GM12878 (cell line): ENCODE results near the gene SRSF7. TPM values are rescaled to one million over a fixed set of nuclear protein-coding genes. Genes with fewer than 3 reads are reported as not detected.

Experiments
- ATAC-seq: fragments of 200-7000 bp; cut with Tn5 transposase; 3 replicates; pipeline ENCODE4 v1.9.1; 2020; ENCODE audit warnings: mild to moderate bottlenecking, moderate library complexity
- BruUV-seq: library from RNA; stranded (reverse); fragments of 400-500 nt; replicated peaks from 2 replicates; lab custom pipeline; 2021; lab: Mats Ljungman, UMichigan
- CTCF ChIA-PET: fragments of 300-600 bp; sonication (Branson Sonifier 250); formaldehyde crosslinking; extraction: SDS; loops from one replicate; lab custom pipeline; 2021; ENCODE audit warnings: inconsistent platforms; lab: Yijun Ruan, JAX
- POLR2A ChIA-PET: fragments of 350-600 bp; formaldehyde crosslinking; extraction: SDS; loops from one replicate; lab custom pipeline; 2021; ENCODE audit warnings: inconsistent platforms; lab: Charles Lee
- RAD21 ChIA-PET: fragments of 300-600 bp; sonication (Branson Sonifier 250); formaldehyde crosslinking; loops from one replicate; lab custom pipeline; 2023; ENCODE audit warnings: antibody characterized with exemption; ENCODE audit not compliant: unreplicated experiment; lab: Charles Lee
- SMC1A ChIA-PET: fragments of 300-600 bp; sonication (Branson Sonifier 250); formaldehyde crosslinking; loops from one replicate; lab custom pipeline; 2023; ENCODE audit not compliant: unreplicated experiment, uncharacterized antibody; lab: Charles Lee
- DNase-seq: peaks from one replicate; pipeline ENCODE4 v3.0.0-alpha.2; 2011; ENCODE audit warnings: low read depth, low spot score
- FAIRE-seq: peaks from 3 replicates; lab custom pipeline; 2011; peaks lifted over from hg19 to GRCh38; lab: Jason Lieb, UNC
- H2AFZ ChIP-seq: 2 replicates; pipeline ENCODE4 v1.6.0; 2011; ENCODE audit warnings: low read depth, low read length, control low read depth; ENCODE audit not compliant: control insufficient read depth
- H3K27ac ChIP-seq: 2 replicates; pipeline ENCODE4 v1.5.1; 2011; ENCODE audit warnings: control low read depth; ENCODE audit not compliant: control insufficient read depth, insufficient read depth
- H3K27me3 ChIP-seq, 2 experiments: replicated peaks in 1 of 2; 2 replicates each; pipeline versions ENCODE4 v1.6.0 to v1.6.1; 2011; ENCODE audit warnings: low read length in 1 of 2; ENCODE audit not compliant: control insufficient read depth in 2 of 2, insufficient read depth in 2 of 2
- H3K36me3 ChIP-seq, 2 experiments: 2 replicates each; pipeline ENCODE4 v1.5.1; 2011; ENCODE audit warnings: low read length in 1 of 2; ENCODE audit not compliant: control insufficient read depth in 2 of 2, insufficient read depth in 2 of 2
- H3K4me1 ChIP-seq: 2 replicates; pipeline ENCODE4 v1.6.1; 2011; ENCODE audit warnings: mild to moderate bottlenecking, low read length, moderate library complexity, mixed read lengths; ENCODE audit not compliant: control insufficient read depth, insufficient read depth
- H3K4me2 ChIP-seq: 2 replicates; pipeline ENCODE4 v1.6.0; 2011; ENCODE audit warnings: control low read depth; ENCODE audit not compliant: control insufficient read depth, insufficient read depth
- H3K4me3 ChIP-seq: fragments of 200-600 bp; sonication (generic); 2 replicates; pipeline ENCODE4 v1.5.1; 2016
- H3K79me2 ChIP-seq: 2 replicates; pipeline ENCODE4 v1.6.0; 2011; ENCODE audit warnings: low read length; ENCODE audit not compliant: control insufficient read depth, insufficient read depth
- H3K9ac ChIP-seq: 2 replicates; pipeline ENCODE4 v1.8.0; 2011; ENCODE audit warnings: low read length, control low read depth, mixed read lengths; ENCODE audit not compliant: control insufficient read depth, insufficient read depth
- H3K9me3 ChIP-seq: replicated peaks from 3 replicates; pipeline ENCODE4 v1.5.1; 2011; ENCODE audit warnings: mild to moderate bottlenecking, low read length; ENCODE audit not compliant: control insufficient read depth, insufficient read depth
- H4K20me1 ChIP-seq: 2 replicates; pipeline ENCODE4 v1.6.0; 2011; ENCODE audit not compliant: control insufficient read depth, insufficient read depth
- BACH1 ChIP-seq: fragments of 450-650 bp; IDR thresholded peaks from 2 replicates; pipeline ENCODE4 v1.6.1; 2017; ENCODE audit warnings: mild to moderate bottlenecking, borderline replicate concordance
- CHD4 ChIP-seq: fragments of 200-600 bp; sonication (generic); IDR thresholded peaks from 2 replicates; pipeline ENCODE4 v1.6.1; 2016; ENCODE audit warnings: mild to moderate bottlenecking
- IKZF2 ChIP-seq, 2 experiments: fragments of 450-650 bp; IDR thresholded peaks; 2 replicates each; pipeline ENCODE4 v1.6.1; 2017; ENCODE audit warnings: mild to moderate bottlenecking in 2 of 2, moderate library complexity in 2 of 2
- KDM1A ChIP-seq: fragments of 200-600 bp; sonication (generic); IDR thresholded peaks from 2 replicates; pipeline ENCODE4 v1.6.1; 2016; ENCODE audit warnings: borderline replicate concordance
- MYC ChIP-seq: IDR thresholded peaks from 2 replicates; pipeline ENCODE4 v1.6.1; 2011; ENCODE audit warnings: mild to moderate bottlenecking, low read length, moderate library complexity, inconsistent platforms; ENCODE audit not compliant: insufficient read depth, insufficient replicate concordance, insufficient read length, severe bottlenecking
- PBX3 ChIP-seq: IDR thresholded peaks from 2 replicates; pipeline ENCODE4 v1.6.1; 2011; ENCODE audit warnings: mild to moderate bottlenecking, low read depth, low read length, moderate library complexity; ENCODE audit not compliant: insufficient replicate concordance
- PRDM15 ChIP-seq: fragments of 450-650 bp; formaldehyde crosslinking; IDR thresholded peaks from 2 replicates; pipeline ENCODE4 v1.4.0; 2020; ENCODE audit warnings: mild to moderate bottlenecking, moderate library complexity
- RFX5 ChIP-seq: IDR thresholded peaks from 2 replicates; pipeline ENCODE4 v1.6.1; 2011; ENCODE audit warnings: low read depth, low read length, improper control_type of control experiment
- SIN3A ChIP-seq: IDR thresholded peaks from 2 replicates; pipeline ENCODE4 v1.6.1; 2012; ENCODE audit warnings: low read depth, low read length, improper control_type of control experiment
- SREBF2 ChIP-seq: IDR thresholded peaks from 2 replicates; pipeline ENCODE4 v1.6.1; 2012; ENCODE audit warnings: mild to moderate bottlenecking, low read length
- STAT1 ChIP-seq: fragments of 450-650 bp; conservative IDR thresholded peaks from 2 replicates; pipeline ENCODE4 v1.6.1; 2014; ENCODE audit warnings: antibody characterized with exemption, mild to moderate bottlenecking
- STAT3 ChIP-seq: IDR thresholded peaks from 2 replicates; pipeline ENCODE4 v1.6.1; 2011; ENCODE audit warnings: low read depth, low read length, improper control_type of control experiment
- TAF1 ChIP-seq: IDR thresholded peaks from 2 replicates; pipeline ENCODE4 v1.6.1; 2011; ENCODE audit warnings: mild to moderate bottlenecking, low read depth, low read length, borderline replicate concordance
- YY1 ChIP-seq: IDR thresholded peaks from 2 replicates; pipeline ENCODE4 v1.6.1; 2011; ENCODE audit warnings: low read depth, mild to moderate bottlenecking, low read length
- ZNF207 ChIP-seq: fragments of 450-650 bp; IDR thresholded peaks from 2 replicates; pipeline ENCODE4 v1.6.1; 2014; ENCODE audit warnings: antibody characterized with exemption, mild to moderate bottlenecking, borderline replicate concordance
- ZNF217 ChIP-seq: fragments of 450-650 bp; IDR thresholded peaks from 2 replicates; pipeline ENCODE4 v1.6.1; 2017; ENCODE audit warnings: antibody characterized with exemption, mild to moderate bottlenecking
- WGBS: methylation state at CpG from one replicate; pipeline ENCODE4 v1.1.6; 2016; ENCODE audit warnings: low lambda C conversion rate; ENCODE audit not compliant: insufficient replicate concordance, insufficient coverage; ENCODE audit errors: missing lambda C conversion rate; 5-methylcytosine and 5-hydroxymethylcytosine counted together
- in situ Hi-C: fragments of 300-500 bp; cut with MboI; formaldehyde crosslinking; loops from 9 replicates; pipeline ENCODE4 v1.14.3; 2018; ENCODE audit warnings: mixed read lengths
- intact Hi-C: fragments of 100-400 bp; cut with micrococcal nuclease; formaldehyde crosslinking; loops from one replicate; pipeline ENCODE4 v1.14.2; 2022; ENCODE audit not compliant: unreplicated experiment
- polyA plus RNA-seq, 11 experiments: library from polyadenylated mRNA; depleted of rRNA in 4 of 11; unstranded in 6 of 11; stranded (reverse) in 5 of 11; fragments of >200 nt; fragmentation: Nextera tagmentation in 4 of 11; fragmentation: Illumina TruSeq in 1 of 11; extraction: Ambion mirVana in 4 of 11; extraction: Trizol in 1 of 11; gene quantifications; 1 replicate in 1 of 11; 2 replicates in 10 of 11; pipeline versions ENCODE4 v1.2.1 to v1.2.3, GENCODE V29; 2011 to 2016; ENCODE audit warnings: inconsistent platforms in 2 of 11, missing spikeins in 2 of 11, low read depth in 1 of 11
- total RNA-seq, 4 experiments: library from RNA; depleted of rRNA in 3 of 4; stranded (reverse); fragments of >200 nt in 3 of 4; fragmentation: Illumina TruSeq in 1 of 4; extraction: Trizol in 1 of 4; gene quantifications; 2 replicates each; pipeline versions ENCODE4 v1.2.1 to v1.2.3, GENCODE V29; 2013 to 2021
- TF ChIP-seq, protein P1 (sequence below): fragments of 450-650 bp; IDR thresholded peaks from 2 replicates; pipeline ENCODE4 v1.6.1; 2017; ENCODE audit warnings: low read depth, mild to moderate bottlenecking, moderate library complexity
- TF ChIP-seq, protein P2 (sequence below): IDR thresholded peaks from 2 replicates; pipeline ENCODE4 v1.6.1; 2011; ENCODE audit warnings: borderline replicate concordance, low read depth, mild to moderate bottlenecking, moderate library complexity, mixed read lengths, low read length; ENCODE audit not compliant: insufficient read depth; ENCODE audit errors: extremely low read length

The SRSF7 gene
- total and polyA plus RNA-seq, 10 of the 15 experiments (the other 5 are each of a cell fraction or from before 2014, with no cell fraction given) = 205 to 785 (median 408) TPM

GRCh38 chr2:38789691-38790090 is 38.5 kb upstream of the SRSF7 start (continued):
- TF ChIP-seq TAF1 (no peak), BACH1 (no peak), IKZF2 (IDR thresholded peaks at IDR 0.05) (no peak), STAT3 (no peak), CHD4 (no peak), PBX3 (no peak), SREBF2 (no peak), ZNF207 (no peak)
- TF ChIP-seq, protein P1, sequence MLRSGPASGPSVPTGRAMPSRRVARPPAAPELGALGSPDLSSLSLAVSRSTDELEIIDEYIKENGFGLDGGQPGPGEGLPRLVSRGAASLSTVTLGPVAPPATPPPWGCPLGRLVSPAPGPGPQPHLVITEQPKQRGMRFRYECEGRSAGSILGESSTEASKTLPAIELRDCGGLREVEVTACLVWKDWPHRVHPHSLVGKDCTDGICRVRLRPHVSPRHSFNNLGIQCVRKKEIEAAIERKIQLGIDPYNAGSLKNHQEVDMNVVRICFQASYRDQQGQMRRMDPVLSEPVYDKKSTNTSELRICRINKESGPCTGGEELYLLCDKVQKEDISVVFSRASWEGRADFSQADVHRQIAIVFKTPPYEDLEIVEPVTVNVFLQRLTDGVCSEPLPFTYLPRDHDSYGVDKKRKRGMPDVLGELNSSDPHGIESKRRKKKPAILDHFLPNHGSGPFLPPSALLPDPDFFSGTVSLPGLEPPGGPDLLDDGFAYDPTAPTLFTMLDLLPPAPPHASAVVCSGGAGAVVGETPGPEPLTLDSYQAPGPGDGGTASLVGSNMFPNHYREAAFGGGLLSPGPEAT = no peak
- TF ChIP-seq, all 136 proteins: peak for 0

GRCh38 chr2:38788306-38788705 is 37.1 kb upstream of the SRSF7 start:
- ChIA-PET SMC1A (interaction anchor here (1.1 to 1.2 kb wide), 2 partner anchors 9 to 46 kb away, joined by 3 to 4 read pairs; no protein-coding TSS in a partner anchor), RAD21 (no interaction called here), POLR2A (no interaction called here), CTCF (no interaction called here)
- Histone ChIP-seq H3K4me3 (no peak overlapping the region), H4K20me1 (no peaks in the 10 kb centered on the region), H2AFZ (no peak overlapping the region), H3K27me3 (no peaks in the 10 kb centered on the region), H3K27ac (no peak overlapping the region), H3K9me3 (no peaks in the 10 kb centered on the region), H3K4me1 (no peaks in the 10 kb centered on the region), H3K9ac (no peak overlapping the region), H3K4me2 (no peak overlapping the region), H3K36me3 (no peaks in the 10 kb centered on the region), H3K79me2 (no peaks in the 10 kb centered on the region)
- intact Hi-C loops (no loop called here), in situ Hi-C loops (no loop called here)
- FAIRE-seq = no peak
- BruUV-seq = no TSS peak
- no peak for DNase-seq
- 52% methylated on average over 6 of the region's 6 CpGs for WGBS
- no peak for ATAC-seq
- TF ChIP-seq KDM1A (no peak), MYC (no peak), STAT1 (no peak), YY1 (no peak), PRDM15 (CRISPR knock-in tag) (no peak), ZNF217 (no peak), RFX5 (no peak), SIN3A (no peak)
- TF ChIP-seq, protein P2, sequence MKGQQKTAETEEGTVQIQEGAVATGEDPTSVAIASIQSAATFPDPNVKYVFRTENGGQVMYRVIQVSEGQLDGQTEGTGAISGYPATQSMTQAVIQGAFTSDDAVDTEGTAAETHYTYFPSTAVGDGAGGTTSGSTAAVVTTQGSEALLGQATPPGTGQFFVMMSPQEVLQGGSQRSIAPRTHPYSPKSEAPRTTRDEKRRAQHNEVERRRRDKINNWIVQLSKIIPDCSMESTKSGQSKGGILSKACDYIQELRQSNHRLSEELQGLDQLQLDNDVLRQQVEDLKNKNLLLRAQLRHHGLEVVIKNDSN = no peak
